SK-N-SH treated with all-trans-retinoic acid at 6 μM for 48 hours (cell line): Measurements from ENCODE around the gene PPA2.
"Not testable (repeated sequence)": the region's sequence is repeated elsewhere in the genome, so short reads cannot be mapped to it uniquely, and the experiment has no call there.

Source experiments
- ATAC-seq: fragments of 200-7000 bp; cut with Tn5 transposase; 3 replicates; pipeline ENCODE4 v1.9.1; 2020; ENCODE audit warnings: mild to moderate bottlenecking, moderate library complexity
- ARNTL ChIP-seq: fragments of 450-650 bp; formaldehyde crosslinking; IDR thresholded peaks from 2 replicates; pipeline ENCODE4 v1.5.0; 2020; ENCODE audit warnings: low read depth, mild to moderate bottlenecking, moderate library complexity, borderline replicate concordance
- BACH2 ChIP-seq: fragments of 250-450 bp; sonication (Bioruptor Pico); IDR thresholded peaks from 2 replicates; pipeline ENCODE4 v1.9.0; 2021; ENCODE audit warnings: mild to moderate bottlenecking, borderline replicate concordance
- CSDC2 ChIP-seq: fragments of 250-450 bp; sonication (Bioruptor Pico); IDR thresholded peaks from 2 replicates; pipeline ENCODE4 v1.5.0; 2020; ENCODE audit warnings: mild to moderate bottlenecking, moderate library complexity
- ESRRG ChIP-seq: fragments of 250-450 bp; sonication (Bioruptor Pico); IDR thresholded peaks from 2 replicates; pipeline ENCODE4 v1.6.1; 2021; ENCODE audit warnings: mild to moderate bottlenecking
- OSR1 ChIP-seq: fragments of 250-450 bp; sonication (Bioruptor Pico); IDR thresholded peaks from 2 replicates; pipeline ENCODE4 v1.8.0; 2022; ENCODE audit warnings: moderate library complexity, mild to moderate bottlenecking, inconsistent platforms
- PPARA ChIP-seq: fragments of 250-450 bp; sonication (Bioruptor Pico); IDR thresholded peaks from 2 replicates; pipeline ENCODE4 v1.5.0; 2020; ENCODE audit warnings: mild to moderate bottlenecking, borderline replicate concordance
- SNAI2 ChIP-seq: fragments of 250-450 bp; sonication (Bioruptor Pico); IDR thresholded peaks from 2 replicates; pipeline ENCODE4 v1.5.0; 2020; ENCODE audit warnings: mild to moderate bottlenecking, moderate library complexity
- TCF4 ChIP-seq: fragments of 250-450 bp; sonication (Bioruptor Pico); IDR thresholded peaks from 2 replicates; pipeline ENCODE4 v1.8.0; 2021; ENCODE audit warnings: mild to moderate bottlenecking, moderate library complexity, borderline replicate concordance
- TOX ChIP-seq: fragments of 250-450 bp; sonication (Bioruptor Pico); IDR thresholded peaks from 2 replicates; pipeline ENCODE4 v1.8.0; 2021; ENCODE audit warnings: mild to moderate bottlenecking, moderate library complexity, borderline replicate concordance
- ZFP30 ChIP-seq: fragments of 450-650 bp; formaldehyde crosslinking; IDR thresholded peaks from 2 replicates; pipeline ENCODE4 v1.5.0; 2022; ENCODE audit warnings: mild to moderate bottlenecking, moderate library complexity
- ZNF70 ChIP-seq: fragments of 450-650 bp; formaldehyde crosslinking; IDR thresholded peaks from 2 replicates; pipeline ENCODE4 v1.5.0; 2020; ENCODE audit warnings: mild to moderate bottlenecking, moderate library complexity
- ZNF8 ChIP-seq: fragments of 450-650 bp; formaldehyde crosslinking; IDR thresholded peaks from 2 replicates; pipeline ENCODE4 v1.5.0; 2020; ENCODE audit warnings: mild to moderate bottlenecking, moderate library complexity
- TF ChIP-seq, protein P1 (sequence below): fragments of 250-450 bp; sonication (Bioruptor Pico); IDR thresholded peaks from 2 replicates; pipeline ENCODE4 v1.5.1; 2021; ENCODE audit warnings: mild to moderate bottlenecking, moderate library complexity
- TF ChIP-seq, protein P2 (sequence below): fragments of 250-450 bp; sonication (Bioruptor Pico); IDR thresholded peaks from 2 replicates; pipeline ENCODE4 v1.5.0; 2020; ENCODE audit warnings: mild to moderate bottlenecking, moderate library complexity
- TF ChIP-seq, protein P3 (sequence below): fragments of 250-450 bp; sonication (Bioruptor Pico); IDR thresholded peaks from 2 replicates; pipeline ENCODE4 v1.8.0; 2020; ENCODE audit warnings: mild to moderate bottlenecking, moderate library complexity, borderline replicate concordance

PPA2 gene

DNA sequence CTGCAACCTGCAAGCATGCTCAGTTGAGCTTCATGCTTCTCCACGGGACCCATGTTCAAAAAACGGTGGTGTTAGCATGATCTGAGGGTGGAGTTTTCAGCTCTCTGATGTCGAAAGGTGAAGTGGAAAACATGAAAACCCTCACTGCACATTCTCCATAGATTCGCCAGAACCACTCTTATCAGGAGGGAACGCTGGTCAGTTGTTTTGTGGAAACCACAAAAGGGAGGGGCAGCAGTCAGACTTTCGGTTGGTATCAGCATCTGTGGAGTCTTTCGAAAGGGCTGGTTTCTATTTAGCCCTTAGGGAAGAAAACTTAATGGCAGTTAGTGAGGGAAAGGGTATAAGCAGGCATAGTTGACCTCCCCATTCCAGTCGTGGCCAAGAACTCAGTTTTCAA, 12.6 kb downstream of the PPA2 start:
- no peak for TF ChIP-seq BACH2 (CRISPR knock-in tag)
- TF ChIP-seq ZFP30 (CRISPR knock-in tag) = no peak
- TF ChIP-seq OSR1 = no peak
- no peak for TF ChIP-seq ZNF8 (CRISPR knock-in tag)
- no peak for TF ChIP-seq PPARA (CRISPR knock-in tag)
- TF ChIP-seq SNAI2 = no peak
- TF ChIP-seq ESRRG (CRISPR knock-in tag) = no peak
- no peak for TF ChIP-seq TCF4 (CRISPR knock-in tag)
- ATAC-seq = no peak

DNA sequence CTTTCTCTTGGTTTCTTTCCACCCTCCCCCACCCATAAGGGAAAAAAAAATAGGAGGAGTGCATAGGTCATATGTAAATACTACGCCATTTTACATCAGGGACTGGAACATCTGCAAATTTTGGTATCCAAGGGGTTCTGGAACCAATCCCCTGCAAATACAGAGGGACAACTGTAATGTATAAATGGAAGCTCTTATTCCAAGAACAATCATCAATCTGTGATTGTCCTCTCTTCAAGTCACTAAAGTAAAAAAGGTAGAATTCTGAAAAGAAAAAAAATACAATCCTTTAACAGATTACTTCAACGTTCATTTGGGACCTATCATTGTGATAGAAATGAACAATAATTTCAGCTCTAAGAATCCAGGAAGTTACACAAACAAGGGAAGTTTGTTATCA, 13.6 kb downstream of the PPA2 start:
- TF ChIP-seq ARNTL (CRISPR knock-in tag) (no peak), BACH2 (CRISPR knock-in tag) (no peak)
- ATAC-seq = no peak

DNA sequence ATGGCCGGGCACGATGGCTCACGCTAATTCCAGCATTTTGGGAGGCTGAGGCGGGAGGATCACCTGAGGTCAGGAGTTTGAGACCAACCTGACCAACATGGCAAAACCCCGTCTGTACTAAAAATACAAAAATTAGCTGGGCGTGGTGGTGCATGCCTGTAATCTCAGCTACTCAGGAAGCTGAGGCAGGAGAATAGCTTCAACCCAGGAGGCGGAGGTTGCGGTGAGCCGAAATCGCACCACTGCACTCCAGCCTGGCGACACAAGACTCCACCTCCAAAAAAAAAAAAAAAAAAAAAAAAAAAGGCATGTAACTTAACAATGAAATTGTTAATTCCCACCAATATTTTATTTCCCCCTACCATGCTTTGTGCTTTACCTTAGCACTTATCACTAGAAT, 15.3 kb downstream of the PPA2 start:
- ATAC-seq = not testable (repeated sequence)

DNA sequence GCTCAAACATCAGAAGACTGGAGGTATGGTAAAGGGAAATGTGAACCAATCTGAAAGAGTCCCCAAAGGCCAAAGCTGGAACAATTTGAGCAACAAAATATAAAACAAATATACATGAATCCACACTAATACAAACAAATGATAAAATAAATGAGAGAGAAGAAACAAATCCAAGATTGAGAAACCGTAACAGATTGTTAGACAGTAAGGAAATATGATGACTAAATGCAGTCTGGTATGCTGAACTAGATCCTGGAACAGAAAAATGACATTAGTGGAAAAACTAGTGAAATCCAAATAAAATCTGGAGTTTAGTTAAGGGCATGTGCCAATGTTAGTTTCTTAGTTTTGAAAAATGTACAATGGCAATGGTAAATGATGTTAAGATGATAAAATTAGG, 15.9 kb downstream of the PPA2 start:
- TF ChIP-seq TOX (CRISPR knock-in tag) = no peak
- TF ChIP-seq, protein P1, sequence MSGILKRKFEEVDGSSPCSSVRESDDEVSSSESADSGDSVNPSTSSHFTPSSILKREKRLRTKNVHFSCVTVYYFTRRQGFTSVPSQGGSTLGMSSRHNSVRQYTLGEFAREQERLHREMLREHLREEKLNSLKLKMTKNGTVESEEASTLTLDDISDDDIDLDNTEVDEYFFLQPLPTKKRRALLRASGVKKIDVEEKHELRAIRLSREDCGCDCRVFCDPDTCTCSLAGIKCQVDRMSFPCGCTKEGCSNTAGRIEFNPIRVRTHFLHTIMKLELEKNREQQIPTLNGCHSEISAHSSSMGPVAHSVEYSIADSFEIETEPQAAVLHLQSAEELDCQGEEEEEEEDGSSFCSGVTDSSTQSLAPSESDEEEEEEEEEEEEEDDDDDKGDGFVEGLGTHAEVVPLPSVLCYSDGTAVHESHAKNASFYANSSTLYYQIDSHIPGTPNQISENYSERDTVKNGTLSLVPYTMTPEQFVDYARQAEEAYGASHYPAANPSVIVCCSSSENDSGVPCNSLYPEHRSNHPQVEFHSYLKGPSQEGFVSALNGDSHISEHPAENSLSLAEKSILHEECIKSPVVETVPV (CRISPR knock-in tag) = no peak
- no peak for TF ChIP-seq PPARA (CRISPR knock-in tag)
- TF ChIP-seq ARNTL (CRISPR knock-in tag) = no peak
- TF ChIP-seq, protein P2, sequence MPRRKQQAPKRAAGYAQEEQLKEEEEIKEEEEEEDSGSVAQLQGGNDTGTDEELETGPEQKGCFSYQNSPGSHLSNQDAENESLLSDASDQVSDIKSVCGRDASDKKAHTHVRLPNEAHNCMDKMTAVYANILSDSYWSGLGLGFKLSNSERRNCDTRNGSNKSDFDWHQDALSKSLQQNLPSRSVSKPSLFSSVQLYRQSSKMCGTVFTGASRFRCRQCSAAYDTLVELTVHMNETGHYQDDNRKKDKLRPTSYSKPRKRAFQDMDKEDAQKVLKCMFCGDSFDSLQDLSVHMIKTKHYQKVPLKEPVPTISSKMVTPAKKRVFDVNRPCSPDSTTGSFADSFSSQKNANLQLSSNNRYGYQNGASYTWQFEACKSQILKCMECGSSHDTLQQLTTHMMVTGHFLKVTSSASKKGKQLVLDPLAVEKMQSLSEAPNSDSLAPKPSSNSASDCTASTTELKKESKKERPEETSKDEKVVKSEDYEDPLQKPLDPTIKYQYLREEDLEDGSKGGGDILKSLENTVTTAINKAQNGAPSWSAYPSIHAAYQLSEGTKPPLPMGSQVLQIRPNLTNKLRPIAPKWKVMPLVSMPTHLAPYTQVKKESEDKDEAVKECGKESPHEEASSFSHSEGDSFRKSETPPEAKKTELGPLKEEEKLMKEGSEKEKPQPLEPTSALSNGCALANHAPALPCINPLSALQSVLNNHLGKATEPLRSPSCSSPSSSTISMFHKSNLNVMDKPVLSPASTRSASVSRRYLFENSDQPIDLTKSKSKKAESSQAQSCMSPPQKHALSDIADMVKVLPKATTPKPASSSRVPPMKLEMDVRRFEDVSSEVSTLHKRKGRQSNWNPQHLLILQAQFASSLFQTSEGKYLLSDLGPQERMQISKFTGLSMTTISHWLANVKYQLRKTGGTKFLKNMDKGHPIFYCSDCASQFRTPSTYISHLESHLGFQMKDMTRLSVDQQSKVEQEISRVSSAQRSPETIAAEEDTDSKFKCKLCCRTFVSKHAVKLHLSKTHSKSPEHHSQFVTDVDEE = no peak
- TF ChIP-seq CSDC2 (CRISPR knock-in tag) = no peak
- TF ChIP-seq BACH2 (CRISPR knock-in tag) = no peak
- TF ChIP-seq, all 23 proteins: peak for 0
- ATAC-seq = no peak

DNA sequence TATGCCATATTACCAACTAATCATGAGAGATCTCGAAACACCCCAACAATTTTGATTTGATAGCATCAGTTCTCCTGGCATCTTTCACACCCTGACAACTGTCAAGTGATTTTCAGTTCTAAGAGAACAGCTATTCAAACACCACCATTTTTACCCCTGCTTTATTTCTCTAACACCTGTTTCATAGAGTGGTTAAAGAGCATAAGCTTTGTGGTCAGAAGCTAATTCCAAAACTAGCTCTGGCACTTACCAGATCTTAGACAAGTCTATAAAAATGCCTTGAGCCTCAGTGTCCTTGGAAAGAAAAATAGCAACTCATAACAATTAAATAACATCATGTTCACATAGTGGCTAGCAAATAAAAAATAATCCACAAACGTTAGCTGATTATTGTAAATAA, 17.9 kb downstream of the PPA2 start:
- ATAC-seq = no peak
- TF ChIP-seq ZNF70 (CRISPR knock-in tag) (no peak), ZFP30 (CRISPR knock-in tag) (no peak), OSR1 (no peak), CSDC2 (CRISPR knock-in tag) (no peak)
- TF ChIP-seq, protein P1 (CRISPR knock-in tag) = no peak
- TF ChIP-seq, protein P2 = no peak
- TF ChIP-seq, protein P3, sequence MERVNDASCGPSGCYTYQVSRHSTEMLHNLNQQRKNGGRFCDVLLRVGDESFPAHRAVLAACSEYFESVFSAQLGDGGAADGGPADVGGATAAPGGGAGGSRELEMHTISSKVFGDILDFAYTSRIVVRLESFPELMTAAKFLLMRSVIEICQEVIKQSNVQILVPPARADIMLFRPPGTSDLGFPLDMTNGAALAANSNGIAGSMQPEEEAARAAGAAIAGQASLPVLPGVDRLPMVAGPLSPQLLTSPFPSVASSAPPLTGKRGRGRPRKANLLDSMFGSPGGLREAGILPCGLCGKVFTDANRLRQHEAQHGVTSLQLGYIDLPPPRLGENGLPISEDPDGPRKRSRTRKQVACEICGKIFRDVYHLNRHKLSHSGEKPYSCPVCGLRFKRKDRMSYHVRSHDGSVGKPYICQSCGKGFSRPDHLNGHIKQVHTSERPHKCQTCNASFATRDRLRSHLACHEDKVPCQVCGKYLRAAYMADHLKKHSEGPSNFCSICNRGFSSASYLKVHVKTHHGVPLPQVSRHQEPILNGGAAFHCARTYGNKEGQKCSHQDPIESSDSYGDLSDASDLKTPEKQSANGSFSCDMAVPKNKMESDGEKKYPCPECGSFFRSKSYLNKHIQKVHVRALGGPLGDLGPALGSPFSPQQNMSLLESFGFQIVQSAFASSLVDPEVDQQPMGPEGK (CRISPR knock-in tag) = no peak
